GM12875 (cell line): ENCODE results near the gene LNPEP.

ENCODE experiments used
- H3K4me3 ChIP-seq: one replicate; pipeline ENCODE4 v1.5.1; 2011; ENCODE audit warnings: low read depth, low read length, control low read depth
- TF ChIP-seq, protein P1 (sequence below): IDR thresholded peaks from 2 replicates; pipeline ENCODE4 v1.5.1; 2011; ENCODE audit warnings: low read depth, mild to moderate bottlenecking, control low read depth, inconsistent platforms, low read length, moderate library complexity, borderline replicate concordance; ENCODE audit not compliant: insufficient read depth

LNPEP gene

DNA sequence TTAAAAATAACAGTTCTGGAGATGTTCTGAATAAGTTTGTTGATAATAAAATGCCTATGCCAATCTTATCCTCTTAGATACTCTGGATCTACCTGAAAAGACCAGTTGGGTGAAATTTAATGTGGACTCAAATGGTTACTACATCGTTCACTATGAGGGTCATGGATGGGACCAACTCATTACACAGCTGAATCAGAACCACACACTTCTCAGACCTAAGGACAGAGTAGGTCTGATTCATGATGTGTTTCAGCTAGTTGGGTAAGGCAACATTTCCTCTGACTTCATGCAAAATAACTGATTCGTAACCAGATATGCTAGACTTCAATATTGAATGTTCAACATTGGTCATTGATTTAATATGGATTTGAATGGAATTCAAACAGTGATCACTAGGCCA, 32.6 kb upstream of the LNPEP start:
- TF ChIP-seq, protein P1, sequence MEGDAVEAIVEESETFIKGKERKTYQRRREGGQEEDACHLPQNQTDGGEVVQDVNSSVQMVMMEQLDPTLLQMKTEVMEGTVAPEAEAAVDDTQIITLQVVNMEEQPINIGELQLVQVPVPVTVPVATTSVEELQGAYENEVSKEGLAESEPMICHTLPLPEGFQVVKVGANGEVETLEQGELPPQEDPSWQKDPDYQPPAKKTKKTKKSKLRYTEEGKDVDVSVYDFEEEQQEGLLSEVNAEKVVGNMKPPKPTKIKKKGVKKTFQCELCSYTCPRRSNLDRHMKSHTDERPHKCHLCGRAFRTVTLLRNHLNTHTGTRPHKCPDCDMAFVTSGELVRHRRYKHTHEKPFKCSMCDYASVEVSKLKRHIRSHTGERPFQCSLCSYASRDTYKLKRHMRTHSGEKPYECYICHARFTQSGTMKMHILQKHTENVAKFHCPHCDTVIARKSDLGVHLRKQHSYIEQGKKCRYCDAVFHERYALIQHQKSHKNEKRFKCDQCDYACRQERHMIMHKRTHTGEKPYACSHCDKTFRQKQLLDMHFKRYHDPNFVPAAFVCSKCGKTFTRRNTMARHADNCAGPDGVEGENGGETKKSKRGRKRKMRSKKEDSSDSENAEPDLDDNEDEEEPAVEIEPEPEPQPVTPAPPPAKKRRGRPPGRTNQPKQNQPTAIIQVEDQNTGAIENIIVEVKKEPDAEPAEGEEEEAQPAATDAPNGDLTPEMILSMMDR = no peak

DNA sequence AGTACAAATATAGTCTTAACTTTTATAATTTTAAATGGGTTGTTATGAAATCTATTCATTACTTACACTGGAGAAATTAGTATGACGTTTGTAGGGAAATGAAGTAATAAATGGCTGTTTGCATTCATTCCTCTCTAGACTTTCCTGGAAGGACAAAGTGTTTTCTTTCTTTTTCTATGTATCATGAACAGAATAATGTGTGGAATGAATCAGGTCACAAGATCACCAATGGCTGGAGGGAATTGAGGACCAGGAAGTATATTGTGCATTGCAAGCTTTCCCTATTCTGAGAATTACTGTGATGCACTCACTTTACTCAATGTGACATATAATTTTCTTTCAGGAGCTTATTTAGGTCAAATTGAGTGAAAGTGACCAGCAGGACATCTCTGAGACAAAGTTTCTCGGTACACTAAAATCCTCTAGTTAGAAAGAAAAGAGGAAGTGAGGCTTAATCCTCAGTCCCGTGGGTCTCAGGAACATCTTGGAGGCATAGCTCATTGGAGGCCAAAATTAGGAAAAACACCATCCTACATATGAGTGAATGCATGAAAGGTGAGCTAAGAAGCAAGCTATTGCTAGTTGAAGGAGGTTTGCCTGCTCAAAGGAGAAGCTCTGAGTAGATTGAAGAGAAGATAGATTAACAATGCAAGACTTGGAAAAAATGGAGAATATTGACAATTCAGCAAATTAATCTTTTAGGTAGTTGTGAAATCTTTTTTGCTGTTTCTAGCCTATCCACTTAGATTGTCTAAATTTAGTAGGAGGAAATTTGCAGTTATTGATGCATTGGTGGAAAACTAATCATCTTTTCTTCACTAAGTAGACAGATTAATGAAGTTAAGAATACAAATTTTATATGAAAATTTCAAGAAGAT, 31.6 kb upstream of the LNPEP start:
- no peak overlapping the region for H3K4me3 ChIP-seq
- TF ChIP-seq, protein P1 = no peak

More for the DNA sequence above, 32.6 kb upstream of the LNPEP start:
- H3K4me3 ChIP-seq = no peak overlapping the region

DNA sequence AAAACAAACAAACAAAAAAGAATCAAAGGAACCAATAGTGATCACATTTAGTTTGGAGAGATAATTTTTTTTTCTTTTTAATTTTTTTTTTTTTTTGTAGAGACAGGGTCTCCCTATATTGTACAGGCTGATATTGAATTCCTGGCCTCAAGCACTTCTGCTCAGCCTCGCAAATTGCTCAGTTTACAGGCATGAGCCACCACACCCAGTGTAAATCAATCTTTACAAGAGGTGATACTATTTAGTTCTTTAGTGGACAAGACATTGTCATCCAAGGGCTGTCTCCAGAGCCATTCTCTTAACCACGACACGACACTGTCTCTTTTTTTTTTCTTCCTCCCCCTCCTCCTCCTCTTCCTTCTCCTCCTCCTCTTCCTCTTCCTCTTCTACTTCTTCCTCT, 30.0 kb upstream of the LNPEP start:
- no peak overlapping the region for H3K4me3 ChIP-seq
- TF ChIP-seq, protein P1 = no peak

DNA sequence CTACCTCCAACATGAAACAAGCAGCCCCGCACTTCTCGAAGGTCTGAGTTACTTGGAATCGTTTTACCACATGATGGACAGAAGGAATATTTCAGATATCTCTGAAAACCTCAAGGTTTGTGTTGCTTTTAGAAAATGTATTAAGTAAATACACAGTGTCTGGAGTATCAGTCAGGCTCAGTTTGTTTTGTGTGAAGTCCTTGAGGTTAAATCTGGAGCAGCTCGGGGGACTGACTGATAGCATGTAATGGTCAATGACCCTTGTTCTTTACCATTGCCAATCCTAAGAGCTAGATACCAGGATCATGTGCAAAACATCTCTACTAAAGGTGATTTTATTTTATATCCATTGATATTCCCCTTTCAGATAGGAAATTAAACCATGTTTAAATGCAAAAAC, 26.9 kb upstream of the LNPEP start:
- no peak overlapping the region for H3K4me3 ChIP-seq
- TF ChIP-seq, protein P1 = no peak

DNA sequence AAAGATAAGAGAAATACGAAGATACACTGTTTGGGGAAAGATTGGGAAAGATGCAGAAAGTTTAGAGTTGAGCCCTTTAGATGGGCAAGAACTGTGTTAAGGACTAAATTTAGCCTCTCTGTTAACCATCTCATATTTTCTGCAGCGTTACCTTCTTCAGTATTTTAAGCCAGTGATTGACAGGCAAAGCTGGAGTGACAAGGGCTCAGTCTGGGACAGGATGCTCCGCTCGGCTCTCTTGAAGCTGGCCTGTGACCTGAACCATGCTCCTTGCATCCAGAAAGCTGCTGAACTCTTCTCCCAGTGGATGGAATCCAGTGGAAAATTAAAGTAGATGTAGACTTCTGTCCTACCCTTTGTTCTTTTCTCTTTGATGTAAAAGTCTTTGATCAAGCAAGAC, 26.4 kb upstream of the LNPEP start:
- no peak overlapping the region for H3K4me3 ChIP-seq
- TF ChIP-seq, protein P1 = no peak

DNA sequence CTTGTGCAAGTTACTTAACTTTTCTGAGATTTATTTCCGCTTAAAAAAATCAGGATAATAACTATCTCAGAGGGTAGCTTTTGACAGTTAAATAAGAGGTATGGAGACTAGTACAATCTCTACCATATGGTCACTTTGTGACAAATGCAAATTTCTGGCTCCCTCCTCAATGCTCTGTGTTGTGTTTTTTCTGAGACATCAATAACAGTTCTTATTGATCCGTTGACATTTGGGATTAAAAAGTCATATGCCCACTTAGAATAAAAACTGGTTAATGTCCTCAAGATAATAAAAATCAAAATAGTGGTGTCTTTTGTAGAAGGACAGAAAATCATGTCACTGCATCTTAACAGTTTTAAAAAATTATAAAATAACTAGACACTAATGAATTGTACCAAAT, 24.7 kb upstream of the LNPEP start:
- TF ChIP-seq, protein P1 = no peak

DNA sequence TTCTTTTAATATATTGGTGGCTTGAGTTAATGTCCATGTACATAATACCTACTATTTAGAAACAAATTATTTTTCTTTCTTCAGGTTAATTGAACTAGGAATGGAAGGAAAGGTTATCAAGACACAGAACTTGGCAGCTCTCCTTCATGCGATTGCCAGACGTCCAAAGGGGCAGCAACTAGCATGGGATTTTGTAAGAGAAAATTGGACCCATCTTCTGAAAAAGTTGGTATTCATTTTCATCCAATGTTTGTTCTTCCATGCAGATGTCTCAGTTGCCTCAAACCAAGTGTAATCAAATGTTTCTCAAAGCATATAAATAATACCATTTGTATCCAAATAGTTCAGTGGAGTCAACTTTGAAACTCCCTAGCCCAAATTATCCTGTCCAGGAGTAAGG, 22.6 kb upstream of the LNPEP start:
- TF ChIP-seq, protein P1 = no peak
- H3K4me3 ChIP-seq = no peak overlapping the region

More for the DNA sequence above, 24.7 kb upstream of the LNPEP start:
- no peak overlapping the region for H3K4me3 ChIP-seq
